SH-SY5Y (cell line): ENCODE measurements around the gene CALB2.

Experiments
- GATA2 ChIP-seq: IDR thresholded peaks from 2 replicates; pipeline ENCODE4 v1.6.1; 2011; ENCODE audit warnings: mild to moderate bottlenecking, low read depth, low read length
- GATA3 ChIP-seq: IDR thresholded peaks from 2 replicates; pipeline ENCODE4 v1.6.1; 2011; ENCODE audit warnings: low read depth, mild to moderate bottlenecking, low read length, moderate library complexity

CALB2 gene

DNA sequence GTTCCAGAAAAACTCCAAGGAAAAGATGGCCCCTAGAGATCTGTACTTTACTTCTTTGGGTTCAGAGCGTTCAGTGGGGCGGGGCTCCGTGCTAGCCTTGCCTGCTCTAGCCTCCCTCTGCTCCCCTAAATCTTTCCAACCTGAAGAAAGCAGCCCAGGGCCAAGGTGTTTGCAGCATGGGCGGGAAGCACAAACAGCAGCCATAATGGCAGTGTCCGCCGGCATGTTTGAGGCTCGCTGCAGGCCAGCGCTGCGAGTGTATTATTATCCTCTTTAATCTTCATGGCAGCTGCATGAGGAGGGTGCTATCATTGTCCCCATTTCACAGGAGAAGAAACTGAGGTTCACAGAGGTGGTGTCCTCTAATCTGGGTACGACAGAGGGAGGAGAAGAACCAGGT is 10.4 kb downstream of the CALB2 start:
- no peak for TF ChIP-seq GATA3
- TF ChIP-seq GATA2: no peak

DNA sequence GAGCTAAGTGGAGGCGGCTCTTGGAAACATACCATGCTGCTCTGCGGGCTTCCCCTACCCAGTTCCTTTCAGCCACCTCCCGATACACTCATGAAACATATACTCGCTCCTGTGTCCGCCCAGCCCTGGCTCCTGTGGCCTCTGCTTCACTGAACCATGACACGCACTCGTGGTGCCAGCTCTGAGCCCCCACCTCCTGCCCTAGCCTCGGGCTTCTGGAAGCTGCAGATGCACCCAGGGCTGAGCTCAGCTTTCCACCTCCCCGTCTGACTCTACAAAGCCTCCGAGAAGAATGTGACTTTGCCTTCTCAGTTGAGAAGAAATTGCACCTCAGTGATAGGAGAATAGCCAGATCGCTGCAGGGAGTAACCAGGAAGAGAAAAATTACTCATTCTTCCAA is 11.0 kb downstream of the CALB2 start:
- TF ChIP-seq GATA3 (no peak), GATA2 (no peak)

DNA sequence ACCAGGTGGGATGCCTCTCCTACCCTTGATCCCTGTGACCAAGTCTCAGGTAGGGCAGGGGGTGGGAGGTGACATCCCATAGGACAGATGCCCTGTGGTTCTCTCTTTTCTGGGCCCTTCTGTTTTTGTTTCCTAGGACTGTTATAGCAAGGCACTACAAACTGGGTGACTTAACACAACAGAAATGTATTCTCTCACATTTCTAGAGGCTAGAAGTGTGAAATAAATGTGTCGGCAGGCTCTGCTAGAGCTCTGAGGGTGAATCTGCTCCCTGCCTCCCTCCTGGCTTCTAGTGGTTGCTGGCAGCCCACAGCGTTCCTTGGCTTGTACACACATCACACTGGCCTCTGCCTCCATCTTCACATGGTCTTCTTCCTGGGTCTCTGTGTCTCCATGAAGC is 12.7 kb downstream of the CALB2 start:
- TF ChIP-seq GATA2 (no peak), GATA3 (no peak)

DNA sequence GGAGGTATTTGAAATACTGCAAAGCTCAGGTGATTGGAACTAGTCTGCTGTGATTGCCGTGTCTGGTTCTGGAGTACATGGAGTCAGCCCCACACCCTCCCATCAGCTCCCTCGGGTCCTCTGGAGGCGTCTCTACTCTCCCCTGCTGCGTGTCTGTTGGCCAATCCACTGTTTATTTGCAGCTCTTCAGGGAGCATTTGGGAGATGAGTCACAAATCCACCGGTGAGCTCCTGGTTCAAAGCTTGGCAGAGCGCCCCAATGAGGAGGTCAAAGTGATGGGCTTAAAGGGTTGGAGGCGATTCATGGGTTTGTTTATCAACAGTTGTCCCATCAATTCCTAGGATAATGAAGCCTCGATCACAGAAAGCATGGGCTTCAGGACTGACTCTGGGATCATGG is 14.6 kb downstream of the CALB2 start:
- no peak for TF ChIP-seq GATA3
- no peak for TF ChIP-seq GATA2

DNA sequence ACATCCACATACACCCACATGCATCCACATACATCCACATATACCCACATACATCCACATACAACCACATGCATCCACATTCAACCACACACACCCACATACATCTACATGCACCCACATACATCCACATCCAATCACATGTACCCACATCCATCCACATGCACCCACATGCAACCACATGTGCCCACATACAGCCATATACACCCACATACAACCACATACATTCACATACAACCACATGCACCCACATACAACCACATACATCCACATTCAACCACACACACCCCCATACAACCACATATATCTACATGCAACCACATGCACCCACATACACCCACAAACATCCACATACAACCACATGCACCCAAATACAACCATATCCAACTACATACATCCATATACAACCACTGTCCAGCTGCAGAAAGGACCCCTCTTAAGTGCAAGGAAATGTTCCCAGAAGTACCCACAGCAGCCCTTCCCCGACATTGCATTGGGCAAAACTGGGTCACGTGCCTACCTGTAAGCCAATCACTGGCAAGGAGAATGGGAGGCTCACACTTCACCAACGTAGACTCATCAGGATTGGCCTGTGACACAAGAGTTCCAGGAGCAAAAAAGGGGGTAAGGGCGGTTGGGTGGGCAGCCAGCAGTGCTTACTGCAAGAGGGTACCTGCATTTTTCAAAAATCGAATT is 18.1 kb downstream of the CALB2 start:
- TF ChIP-seq GATA3: no peak
- TF ChIP-seq GATA2: no peak

DNA sequence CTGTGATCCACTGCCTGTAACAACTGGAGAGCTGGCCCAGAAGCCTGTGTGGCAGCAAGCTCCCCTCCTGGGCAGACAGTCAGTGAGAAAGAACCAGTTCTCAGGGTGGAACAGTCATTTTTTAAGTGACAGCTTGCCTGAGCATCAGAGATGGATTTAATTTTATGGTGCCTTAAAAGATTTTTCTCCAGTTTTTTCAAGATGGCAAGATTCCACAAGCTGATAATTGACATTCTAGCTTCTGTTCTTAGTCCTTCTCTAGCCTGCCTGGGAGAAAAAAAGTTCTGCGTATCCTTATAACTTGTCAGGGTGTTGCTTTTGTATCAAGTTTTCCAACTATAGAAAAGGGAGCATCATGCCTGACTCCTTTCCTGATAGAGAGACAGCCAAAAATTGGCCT is 21.2 kb downstream of the CALB2 start:
- no peak for TF ChIP-seq GATA3
- no peak for TF ChIP-seq GATA2

DNA sequence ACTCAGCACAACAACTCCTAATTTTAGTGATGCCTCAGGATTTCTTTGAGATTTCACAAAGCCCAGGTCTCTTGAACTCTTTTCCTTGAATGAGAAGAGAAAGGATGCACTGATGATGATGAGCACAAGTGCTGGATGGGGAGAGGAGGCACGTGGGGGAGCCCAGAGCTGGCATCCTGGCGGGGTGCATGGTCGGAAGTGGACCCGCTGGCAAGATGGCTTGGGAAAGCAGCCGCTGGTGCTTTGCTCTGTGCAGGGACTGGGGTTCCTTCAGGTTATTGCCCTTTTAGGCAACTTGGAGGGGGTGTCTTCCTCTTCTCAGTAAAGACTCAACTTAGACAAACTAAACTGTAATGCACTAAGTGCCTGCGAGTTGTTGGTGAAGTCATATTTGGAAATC is 22.3 kb downstream of the CALB2 start:
- TF ChIP-seq GATA3 (no peak), GATA2 (no peak)

DNA sequence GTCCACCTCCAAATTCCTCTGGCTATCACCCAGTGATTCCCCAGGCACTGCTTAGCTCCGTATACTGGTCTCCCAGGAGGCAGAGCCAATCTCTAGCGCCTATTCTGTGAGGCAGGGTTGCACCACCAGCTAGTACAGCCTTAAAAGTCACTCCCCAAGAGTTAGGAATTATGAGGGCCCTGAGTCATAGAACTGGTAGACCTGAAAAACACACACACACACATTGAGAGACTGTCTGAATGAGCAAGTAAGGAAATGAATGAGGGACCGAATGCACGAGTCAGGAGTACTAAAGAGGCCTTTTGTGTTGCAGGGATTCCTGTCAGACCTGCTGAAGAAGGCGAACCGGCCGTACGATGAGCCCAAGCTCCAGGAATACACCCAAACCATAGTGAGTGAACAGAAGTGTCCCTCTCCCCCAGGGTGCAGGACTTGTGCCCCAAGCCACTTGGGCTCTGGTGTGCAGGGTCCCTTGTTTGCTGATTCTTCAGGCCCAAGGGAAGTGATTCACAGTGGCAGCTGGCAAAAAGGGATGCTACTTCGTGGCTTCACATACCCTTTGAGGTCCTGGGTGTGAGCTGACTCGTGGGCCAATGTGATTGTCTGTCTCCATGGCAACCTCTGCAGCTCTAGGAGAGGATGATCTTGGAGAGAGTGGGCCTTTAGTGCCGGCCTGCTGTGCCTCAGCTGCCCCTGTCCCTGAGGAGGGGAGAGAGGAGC is 24.7 kb downstream of the CALB2 start:
- TF ChIP-seq GATA2: no peak
- TF ChIP-seq GATA3: no peak

DNA sequence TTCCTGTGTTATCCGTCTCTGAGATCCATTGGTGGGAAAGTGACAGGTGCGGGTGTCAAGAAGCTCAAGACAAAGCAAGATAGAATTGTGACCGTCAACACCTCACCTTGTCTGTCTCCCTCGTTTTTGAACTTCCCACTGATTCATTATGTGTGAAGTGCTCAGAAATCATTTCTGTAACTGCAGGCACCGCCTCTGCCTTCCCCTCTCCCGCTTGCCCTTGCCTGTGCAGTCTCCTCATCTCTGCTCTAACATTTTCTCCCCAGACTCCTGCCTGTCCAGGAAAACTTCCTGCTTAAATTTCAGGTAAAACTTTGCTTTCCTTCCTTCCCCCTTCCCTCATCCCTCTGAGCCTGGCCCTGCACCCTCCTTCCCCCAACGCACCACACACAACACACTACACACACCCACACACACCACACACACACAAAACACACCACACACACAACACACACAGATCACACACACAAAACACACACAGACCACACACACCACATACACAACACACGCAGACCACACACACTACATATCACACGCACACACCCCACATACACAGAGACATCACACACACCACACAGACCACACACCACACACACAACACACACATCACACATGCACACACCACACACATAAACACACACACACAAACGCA is 25.7 kb downstream of the CALB2 start:
- TF ChIP-seq GATA3: no peak
- TF ChIP-seq GATA2: no peak

DNA sequence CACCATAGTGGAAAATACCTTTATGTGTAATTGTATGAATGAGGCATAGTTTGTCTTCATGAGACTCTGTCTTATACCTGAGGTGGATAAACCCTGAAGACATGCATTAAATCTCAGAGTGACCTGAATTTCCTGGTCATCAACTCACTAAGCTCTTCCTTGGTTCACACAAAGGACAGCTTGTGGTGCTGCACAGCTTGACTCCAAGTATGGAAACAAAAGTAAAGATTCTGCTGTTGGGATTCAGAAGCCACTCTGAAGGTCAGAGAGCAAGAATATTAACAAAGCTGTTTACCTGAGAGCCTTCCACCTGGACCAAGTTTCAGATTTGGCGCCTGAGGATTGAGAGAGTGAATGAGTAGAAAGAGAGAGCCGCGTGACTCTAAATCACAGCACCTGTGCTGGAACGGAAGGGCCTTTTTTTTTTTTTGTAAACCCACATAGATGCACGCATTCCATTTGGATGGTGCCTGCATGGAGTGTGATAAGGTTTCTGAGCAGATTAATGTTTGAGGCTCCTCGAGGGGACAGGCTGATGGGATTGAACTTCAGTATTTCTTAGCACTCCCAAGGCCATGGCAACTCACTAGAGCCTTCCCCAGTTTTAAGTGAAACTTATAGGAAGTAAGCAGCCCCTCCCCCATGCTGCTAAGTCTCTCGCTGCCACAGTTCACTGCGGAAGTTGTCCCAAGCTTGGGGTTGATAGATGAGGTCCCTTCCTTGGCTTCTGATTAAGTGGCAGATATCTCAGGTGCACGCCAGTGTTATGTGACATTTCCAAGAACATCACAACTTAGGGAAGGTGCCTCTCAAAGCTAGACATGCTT is 28.7 kb downstream of the CALB2 start:
- TF ChIP-seq GATA2 (no peak), GATA3 (no peak)

DNA sequence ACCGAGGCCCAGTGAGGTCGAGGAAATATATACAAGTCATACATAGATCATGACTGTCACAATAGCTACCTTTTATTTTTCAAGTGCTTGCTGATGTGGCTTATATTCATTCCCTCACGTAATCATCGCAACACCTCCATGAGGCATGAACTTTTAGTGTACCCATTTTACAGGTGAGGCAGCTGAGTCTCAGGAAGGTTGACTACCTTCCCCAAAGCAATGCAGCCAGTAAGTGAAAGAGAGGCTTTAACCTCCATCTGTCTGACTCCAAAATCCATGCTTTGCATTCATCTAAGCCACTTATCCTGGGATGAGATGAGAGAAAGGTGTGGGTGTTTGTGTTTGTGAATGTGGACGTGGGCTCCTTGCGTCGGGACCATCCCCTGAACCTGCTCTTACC is 30.8 kb downstream of the CALB2 start:
- no peak for TF ChIP-seq GATA2
- no peak for TF ChIP-seq GATA3

DNA sequence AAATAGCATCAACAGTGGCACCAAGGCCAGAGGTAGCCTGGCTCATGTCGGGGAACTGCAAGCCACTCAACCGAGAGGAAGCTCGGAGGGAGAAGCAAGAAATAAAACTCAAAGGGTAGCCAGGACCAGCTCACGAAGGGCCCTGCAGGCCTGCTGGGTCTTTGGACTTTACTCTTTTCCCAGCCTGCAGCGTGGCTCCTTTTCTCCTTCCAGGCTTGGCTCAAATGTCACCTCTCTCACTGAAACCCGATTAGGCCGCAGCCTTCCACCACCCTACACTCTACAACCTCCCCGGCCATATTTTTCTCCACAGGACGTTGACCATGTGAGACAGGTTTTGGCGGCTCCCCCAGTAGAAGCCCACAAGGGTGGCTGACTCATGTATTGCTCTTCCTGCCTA is 38.1 kb downstream of the CALB2 start:
- TF ChIP-seq GATA3 (no peak), GATA2 (no peak)

DNA sequence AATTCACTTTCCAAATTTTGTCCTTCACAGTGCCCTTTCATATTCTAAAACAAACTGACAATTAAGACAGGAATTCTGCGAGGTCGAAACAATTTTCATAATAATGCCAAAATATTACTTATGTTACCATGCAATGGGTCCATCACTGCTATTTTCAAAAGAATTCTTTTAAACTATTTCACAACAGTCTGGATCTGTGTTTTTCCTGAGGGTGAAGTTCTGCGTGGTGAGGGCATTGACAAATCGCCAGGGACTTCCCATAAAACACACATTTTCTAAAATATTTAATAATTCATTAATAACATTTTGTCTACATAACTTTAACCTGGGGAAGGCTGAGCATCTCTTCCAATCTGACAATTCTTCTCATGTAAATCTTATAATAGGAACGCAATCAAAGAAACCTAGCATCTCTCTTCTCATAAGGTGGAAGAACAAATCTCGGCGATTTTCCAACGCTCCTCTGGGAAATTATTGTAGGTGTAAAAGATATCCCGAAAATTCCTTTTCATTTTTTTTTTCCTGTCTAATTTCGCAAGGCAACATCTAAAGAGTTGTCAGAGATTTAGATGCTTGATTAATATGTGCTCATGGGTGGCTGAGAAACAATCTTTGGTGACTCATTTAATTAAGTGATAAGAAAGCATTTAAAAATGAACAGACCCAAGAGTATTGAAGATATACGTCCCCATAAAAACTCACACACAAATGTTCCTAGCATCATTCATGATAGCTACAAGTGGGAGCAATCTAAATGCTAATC is 41.5 kb downstream of the CALB2 start:
- TF ChIP-seq GATA3 (no peak), GATA2 (no peak)
